ENCODE measurements around the gene CYFIP2.

The CYFIP2 gene

GRCh38 chr5:157248821-157249470 is 17.0 kb upstream of the CYFIP2 start:
- Histone ChIP-seq H3K36me3 (replicated peaks; ENCODE audit: insufficient read depth, low read length) (no peaks in the 10 kb centered on the region), H3F3A (ENCODE audit: insufficient read depth, low read length) (peaks cover 12% of the 10 kb centered on the region), H3K27ac (ENCODE audit: low read length) (no peak overlapping the region), H3K27me3 (replicated peaks; ENCODE audit: insufficient read depth, low read length) (no peaks in the 10 kb centered on the region), H4K20me1 (ENCODE audit: insufficient read depth, low read length) (no peaks in the 10 kb centered on the region), H2AFZ (ENCODE audit: low read length) (no peak overlapping the region), H3K9ac (ENCODE audit: low read length) (no peak overlapping the region), H3K79me2 (ENCODE audit: low read length) (no peaks in the 10 kb centered on the region), H3K4me2 (ENCODE audit: low read depth, low read length) (no peak overlapping the region), H3K9me2 (replicated peaks; ENCODE audit: insufficient read depth, low read length) (no peaks in the 10 kb centered on the region), H3K9me3 (replicated peaks; ENCODE audit: insufficient read depth, low read length) (no peaks in the 10 kb centered on the region), H3K4me1 (ENCODE audit: low read length) (peaks cover 19% of the 10 kb centered on the region), H3K4me3 (ENCODE audit: low read length) (no peak overlapping the region)
- DNase-seq: no peak
- TF ChIP-seq EZH2 (optimal IDR thresholded peaks at IDR 0.05; ENCODE audit: low read depth, low read length) (no peak), EZH2phosphoT487 (IDR thresholded peaks at IDR 0.05; ENCODE audit: low read length) (no peak), CTCF (IDR thresholded peaks at IDR 0.05; ENCODE audit: low read length) (no peak)

GRCh38 chr5:157252711-157253465 is 13.0 kb upstream of the CYFIP2 start:
- Histone ChIP-seq H3K9me2 (replicated peaks; ENCODE audit: insufficient read depth, low read length) (no peaks in the 10 kb centered on the region), H3K4me2 (ENCODE audit: low read depth, low read length) (peak overlapping the region; percentile 53), H3F3A (ENCODE audit: insufficient read depth, low read length) (peaks cover 12% of the 10 kb centered on the region), H3K79me2 (ENCODE audit: low read length) (no peaks in the 10 kb centered on the region), H4K20me1 (ENCODE audit: insufficient read depth, low read length) (no peaks in the 10 kb centered on the region), H3K9ac (ENCODE audit: low read length) (peak overlapping the region; percentile 11; the same call in 1 of the 2 replicates), H3K4me3 (ENCODE audit: low read length) (peak overlapping the region; percentile 24; the same call in 1 of the 2 replicates), H3K27me3 (replicated peaks; ENCODE audit: insufficient read depth, low read length) (no peaks in the 10 kb centered on the region), H2AFZ (ENCODE audit: low read length) (peak overlapping the region; percentile 51), H3K9me3 (replicated peaks; ENCODE audit: insufficient read depth, low read length) (no peaks in the 10 kb centered on the region), H3K27ac (ENCODE audit: low read length) (peak overlapping the region; percentile 79), H3K36me3 (replicated peaks; ENCODE audit: insufficient read depth, low read length) (no peaks in the 10 kb centered on the region), H3K4me1 (ENCODE audit: low read length) (peaks cover 20% of the 10 kb centered on the region)
- DNase-seq: peak; percentile 80
- no peak for TF ChIP-seq CTCF (IDR thresholded peaks at IDR 0.05; ENCODE audit: low read length)
- no peak for TF ChIP-seq EZH2phosphoT487 (IDR thresholded peaks at IDR 0.05; ENCODE audit: low read length)

GRCh38 chr5:157253547-157253946 is 12.4 kb upstream of the CYFIP2 start:
- Histone ChIP-seq H3K36me3 (replicated peaks; ENCODE audit: insufficient read depth, low read length) (no peaks in the 10 kb centered on the region), H4K20me1 (ENCODE audit: insufficient read depth, low read length) (no peaks in the 10 kb centered on the region), H3K4me3 (ENCODE audit: low read length) (peak overlapping the region; percentile 24; the same call in 1 of the 2 replicates), H3K27me3 (replicated peaks; ENCODE audit: insufficient read depth, low read length) (no peaks in the 10 kb centered on the region), H3K9me2 (replicated peaks; ENCODE audit: insufficient read depth, low read length) (no peaks in the 10 kb centered on the region), H2AFZ (ENCODE audit: low read length) (peak overlapping the region; percentile 51), H3K27ac (ENCODE audit: low read length) (peak overlapping the region; percentile 79), H3F3A (ENCODE audit: insufficient read depth, low read length) (peaks cover 12% of the 10 kb centered on the region), H3K4me2 (ENCODE audit: low read depth, low read length) (peak overlapping the region; percentile 53), H3K9me3 (replicated peaks; ENCODE audit: insufficient read depth, low read length) (no peaks in the 10 kb centered on the region), H3K79me2 (ENCODE audit: low read length) (no peaks in the 10 kb centered on the region), H3K4me1 (ENCODE audit: low read length) (peaks cover 20% of the 10 kb centered on the region), H3K9ac (ENCODE audit: low read length) (0 out of 2 replicates have a peak overlapping the region, but pooled peaks have one; percentile 11)
- peak; percentile 53 for DNase-seq
- TF ChIP-seq EZH2phosphoT487 (IDR thresholded peaks at IDR 0.05; ENCODE audit: low read length) (no peak), CTCF (IDR thresholded peaks at IDR 0.05; ENCODE audit: low read length) (peak; percentile 95), EZH2 (optimal IDR thresholded peaks at IDR 0.05; ENCODE audit: low read depth, low read length) (no peak)
